SK-N-SH (cell line): Measurements from ENCODE around the gene FGL2.

Experiments
- RAD21 ChIP-seq: IDR thresholded peaks from 2 replicates; pipeline ENCODE4 v1.6.1; 2012; ENCODE audit warnings: mild to moderate bottlenecking, low read length
- SIN3A ChIP-seq: IDR thresholded peaks from 2 replicates; pipeline ENCODE4 v1.6.1; 2012; ENCODE audit warnings: low read depth, mild to moderate bottlenecking, low read length, moderate library complexity, borderline replicate concordance
- SMC3 ChIP-seq: IDR thresholded peaks from 2 replicates; pipeline ENCODE4 v1.6.1; 2012; ENCODE audit warnings: low read depth, low read length, improper control_type of control experiment

DNA sequence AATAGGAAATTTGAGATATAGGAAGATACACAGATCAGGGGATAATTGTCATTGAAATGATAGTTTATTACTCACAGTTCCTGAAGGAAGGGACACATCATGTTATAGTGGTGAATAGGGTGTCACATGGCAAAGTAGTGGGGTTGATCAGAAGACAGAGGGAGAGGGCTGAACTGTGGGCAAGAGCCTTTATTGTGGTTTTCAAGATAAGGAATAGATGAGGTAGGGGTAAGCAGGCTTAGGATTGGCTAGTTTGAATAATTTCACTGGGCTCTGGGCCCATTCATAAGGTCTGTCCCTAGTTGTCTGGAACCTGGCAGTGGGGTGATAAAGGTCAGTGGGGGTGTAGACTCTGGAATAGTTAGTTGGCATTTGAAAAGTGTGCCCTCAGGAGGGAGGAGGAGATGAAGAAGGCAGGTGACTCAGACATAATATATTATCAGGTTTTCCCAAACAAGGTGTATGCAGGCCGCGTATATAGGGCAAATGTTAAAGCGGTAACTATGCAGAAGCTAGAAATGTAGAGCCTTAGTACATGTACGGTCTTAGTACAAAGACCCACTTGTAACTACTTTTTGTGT is 18.5 kb downstream of the FGL2 start:
- TF ChIP-seq RAD21: no peak
- TF ChIP-seq SIN3A: no peak
- no peak for TF ChIP-seq SMC3
